Colonic mucosa (tissue), 4 donors: Measurements from ENCODE around the gene GRID1. TPM values are rescaled to one million over a fixed set of nuclear protein-coding genes. Genes with fewer than 3 reads are reported as not detected.

ENCODE experiments used
- DNase-seq: peaks from one replicate; pipeline ENCODE4 v3.0.0-alpha.2; 2020
- H3K27ac ChIP-seq: fragments of 200-600 bp; one replicate; pipeline ENCODE4 v1.8.0; 2021
- H3K27me3 ChIP-seq: fragments of 200-600 bp; one replicate; pipeline ENCODE4 v1.8.0; 2021
- H3K36me3 ChIP-seq: fragments of 200-600 bp; one replicate; pipeline ENCODE4 v1.8.0; 2021
- H3K4me1 ChIP-seq: fragments of 200-600 bp; one replicate; pipeline ENCODE4 v1.8.0; 2021; ENCODE audit warnings: mild to moderate bottlenecking
- H3K4me3 ChIP-seq: fragments of 200-600 bp; one replicate; pipeline ENCODE4 v1.8.0; 2021
- H3K9ac ChIP-seq, 2 donors: one replicate each; pipeline ENCODE4 v1.7.0; 2013; ENCODE audit warnings: control low read depth in 2 of 2, low read depth in 2 of 2, low read length in 2 of 2
- H3K9me3 ChIP-seq: fragments of 200-600 bp; one replicate; pipeline ENCODE4 v1.8.0; 2021
- CTCF ChIP-seq: fragments of 200-600 bp; IDR thresholded peaks from one replicate; pipeline ENCODE4 v1.8.0; 2022; ENCODE audit warnings: antibody characterized with exemption, mild to moderate bottlenecking
- intact Hi-C: fragments of 100-400 bp; cut with DNase I; formaldehyde crosslinking; loops from one replicate; pipeline ENCODE4 v1.14.1; 2022
- total RNA-seq, 2 donors: library from RNA; stranded (reverse); fragmentation: NEBNext Ultra II Directional in 1 of 2; extraction: Animal tissue kit (Norgen Biotek cat#: 25700) in 1 of 2; gene quantifications; one replicate each; pipeline ENCODE4 v1.2.1, GENCODE V29; 2021
- donor health status: healthy.
- donor health status: DM: no; HTN: no; CAD: no.
- donor health status: DM: no; HTN: no; CAD: no.

GRID1 gene
- total RNA-seq, 2 donors from 2014 or later, result 0.30 to 0.37 TPM

GRCh38 chr10:85764108-85764507 lies 602.5 kb downstream of the GRID1 start:
- Histone ChIP-seq H3K36me3 (no peaks in the 10 kb centered on the region), H3K4me1 (no peaks in the 10 kb centered on the region), H3K9ac (no peak overlapping the region), H3K27ac (no peak overlapping the region), H3K4me3 (no peak overlapping the region), H3K27me3 (no peaks in the 10 kb centered on the region), H3K9me3 (no peaks in the 10 kb centered on the region)
- intact Hi-C loops, result no loop called here
- no peak for TF ChIP-seq CTCF
- DNase-seq, result no peak

DNA sequence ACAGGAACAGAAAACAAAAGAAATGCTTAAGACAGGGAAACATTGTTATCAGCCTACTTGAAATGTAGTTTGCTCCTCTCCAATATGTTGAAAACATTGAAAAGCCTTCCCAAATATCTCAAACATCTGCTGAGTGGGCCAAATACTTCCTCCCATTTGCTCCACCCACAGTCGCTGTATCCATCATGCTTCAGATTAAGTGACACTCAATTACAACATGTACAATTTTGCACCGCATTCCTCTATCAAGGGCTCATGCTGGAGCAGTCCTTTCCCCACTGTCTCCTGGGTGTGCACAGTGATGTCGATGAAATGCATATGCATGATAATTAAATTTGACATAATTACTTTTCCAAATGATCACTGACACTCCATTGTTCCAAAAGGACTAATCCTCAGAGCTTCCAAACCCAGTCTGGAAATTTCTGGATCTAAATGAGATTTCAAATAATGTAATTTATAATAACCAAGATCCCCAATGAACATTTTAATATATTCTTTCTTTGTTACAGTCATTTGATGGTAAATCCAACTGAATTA lies 604.6 kb downstream of the GRID1 start:
- Histone ChIP-seq H3K36me3 (no peaks in the 10 kb centered on the region), H3K4me1 (no peaks in the 10 kb centered on the region), H3K27ac (no peak overlapping the region), H3K27me3 (no peaks in the 10 kb centered on the region), H3K9me3 (no peaks in the 10 kb centered on the region), H3K9ac (no peak overlapping the region), H3K4me3 (no peak overlapping the region)
- TF ChIP-seq CTCF, result no peak
- intact Hi-C loops, result no loop called here
- no peak for DNase-seq

GRCh38 chr10:85741626-85742300 lies 624.8 kb downstream of the GRID1 start:
- H3K9ac ChIP-seq, result no peak overlapping the region
- no peak for DNase-seq
- intact Hi-C loops, result no loop called here
- no peaks in the 10 kb centered on the region for H3K9me3 ChIP-seq
- no peaks in the 10 kb centered on the region for H3K4me1 ChIP-seq
- H3K4me3 ChIP-seq, result no peak overlapping the region
- TF ChIP-seq CTCF, result no peak
- H3K36me3 ChIP-seq, result no peaks in the 10 kb centered on the region
- H3K27me3 ChIP-seq, result no peaks in the 10 kb centered on the region
- no peak overlapping the region for H3K27ac ChIP-seq

GRCh38 chr10:85735997-85736396 lies 630.6 kb downstream of the GRID1 start:
- Histone ChIP-seq H3K4me3 (no peak overlapping the region), H3K4me1 (no peaks in the 10 kb centered on the region), H3K27me3 (no peaks in the 10 kb centered on the region), H3K36me3 (no peaks in the 10 kb centered on the region), H3K9ac (no peak overlapping the region), H3K9me3 (no peaks in the 10 kb centered on the region), H3K27ac (no peak overlapping the region)
- no peak for TF ChIP-seq CTCF
- DNase-seq, result no peak
- intact Hi-C loops, result no loop called here

DNA sequence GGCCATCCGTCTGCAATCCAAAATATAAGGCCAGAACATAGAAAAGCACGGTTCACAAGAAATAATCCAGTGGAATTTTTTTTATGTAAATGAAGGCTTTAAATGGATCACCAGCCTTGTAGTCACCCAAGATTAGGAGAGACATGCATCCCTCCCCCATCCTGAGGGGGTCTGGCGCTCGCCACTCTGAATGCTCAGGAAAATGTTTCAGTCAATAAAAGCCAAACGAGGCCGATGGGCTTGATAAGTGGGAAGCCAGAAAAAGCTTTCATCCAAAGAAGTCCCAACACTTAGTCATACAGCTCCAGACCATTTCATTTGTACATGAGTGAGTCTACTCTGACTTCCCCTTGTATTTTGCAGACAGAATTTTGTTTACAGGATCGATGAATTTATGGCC lies 631.8 kb downstream of the GRID1 start:
- Histone ChIP-seq H3K9ac (no peak overlapping the region), H3K27me3 (no peaks in the 10 kb centered on the region), H3K9me3 (no peaks in the 10 kb centered on the region), H3K36me3 (no peaks in the 10 kb centered on the region), H3K27ac (no peak overlapping the region), H3K4me1 (no peaks in the 10 kb centered on the region), H3K4me3 (no peak overlapping the region)
- intact Hi-C loops, result no loop called here
- TF ChIP-seq CTCF, result no peak
- DNase-seq, result no peak
